Uterus (tissue), 2 donors: ENCODE results near the gene DAB2.
"Not testable (repeated sequence)": the region's sequence is repeated elsewhere in the genome, so short reads cannot be mapped to it uniquely, and the experiment has no call there.

Experiments used
- POLR2A ChIP-seq, 2 donors: fragments of 450-650 bp; IDR thresholded peaks; one replicate each; pipeline ENCODE4 v1.6.1; 2016; ENCODE audit warnings: antibody characterized with exemption in 2 of 2, mild to moderate bottlenecking in 1 of 2, moderate library complexity in 1 of 2
- TF ChIP-seq, protein P1 (sequence below), 4 experiments: fragments of 200-600 bp in 2 of 4; fragments of 450-650 bp in 2 of 4; sonication (generic) in 2 of 4; IDR thresholded peaks; one replicate each; pipeline ENCODE4 v1.5.1; 2016 to 2019; ENCODE audit warnings: antibody characterized with exemption in 4 of 4, mild to moderate bottlenecking in 2 of 4, moderate library complexity in 1 of 4

- TF ChIP-seq, protein P1, sequence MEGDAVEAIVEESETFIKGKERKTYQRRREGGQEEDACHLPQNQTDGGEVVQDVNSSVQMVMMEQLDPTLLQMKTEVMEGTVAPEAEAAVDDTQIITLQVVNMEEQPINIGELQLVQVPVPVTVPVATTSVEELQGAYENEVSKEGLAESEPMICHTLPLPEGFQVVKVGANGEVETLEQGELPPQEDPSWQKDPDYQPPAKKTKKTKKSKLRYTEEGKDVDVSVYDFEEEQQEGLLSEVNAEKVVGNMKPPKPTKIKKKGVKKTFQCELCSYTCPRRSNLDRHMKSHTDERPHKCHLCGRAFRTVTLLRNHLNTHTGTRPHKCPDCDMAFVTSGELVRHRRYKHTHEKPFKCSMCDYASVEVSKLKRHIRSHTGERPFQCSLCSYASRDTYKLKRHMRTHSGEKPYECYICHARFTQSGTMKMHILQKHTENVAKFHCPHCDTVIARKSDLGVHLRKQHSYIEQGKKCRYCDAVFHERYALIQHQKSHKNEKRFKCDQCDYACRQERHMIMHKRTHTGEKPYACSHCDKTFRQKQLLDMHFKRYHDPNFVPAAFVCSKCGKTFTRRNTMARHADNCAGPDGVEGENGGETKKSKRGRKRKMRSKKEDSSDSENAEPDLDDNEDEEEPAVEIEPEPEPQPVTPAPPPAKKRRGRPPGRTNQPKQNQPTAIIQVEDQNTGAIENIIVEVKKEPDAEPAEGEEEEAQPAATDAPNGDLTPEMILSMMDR (IDR thresholded peaks at IDR 0.05) = not testable (repeated sequence)
- TF ChIP-seq POLR2A (IDR thresholded peaks at IDR 0.05) = not testable (repeated sequence)
These were observed 21.0 kb downstream of the DAB2 start for GRCh38 chr5:39403761-39404160.
